ENCODE data around the gene SART1. TPM values are rescaled to one million over a fixed set of nuclear protein-coding genes. Genes with fewer than 3 reads are reported as not detected.

SART1 gene
- total RNA-seq, 1 donor from 2014 or later: 22.1 TPM

GRCh38 chr11:65965986-65966762, 4.6 kb downstream of the SART1 start:
- DNase-seq: no peak

- DNase-seq: no peak
These were observed 5.9 kb downstream of the SART1 start for GRCh38 chr11:65967329-65967934.

GRCh38 chr11:65968600-65969482, 7.3 kb downstream of the SART1 start:
- DNase-seq: no peak

- DNase-seq: no peak
These were observed 10.6 kb downstream of the SART1 start for GRCh38 chr11:65972116-65972515.

- DNase-seq: no peak
These were observed 12.0 kb downstream of the SART1 start for GRCh38 chr11:65973439-65974110.

GRCh38 chr11:65975771-65976170, 14.2 kb downstream of the SART1 start:
- DNase-seq: no peak

- no peak for DNase-seq
These were observed 15.0 kb downstream of the SART1 start for GRCh38 chr11:65976216-65977176.

GRCh38 chr11:65977621-65978390, 16.3 kb downstream of the SART1 start:
- DNase-seq: no peak

- DNase-seq: no peak
These were observed 17.1 kb downstream of the SART1 start for GRCh38 chr11:65978391-65979238.

- no peak for DNase-seq
These were observed 17.8 kb downstream of the SART1 start for GRCh38 chr11:65979261-65979759.

- DNase-seq: no peak
These were observed 19.7 kb downstream of the SART1 start for GRCh38 chr11:65981101-65981740.

GRCh38 chr11:65981972-65982823, 20.7 kb downstream of the SART1 start:
- no peak for DNase-seq

- DNase-seq: no peak
These were observed 21.5 kb downstream of the SART1 start for GRCh38 chr11:65982824-65983588.

- no peak for DNase-seq
These were observed 22.1 kb downstream of the SART1 start for GRCh38 chr11:65983589-65983987.

GRCh38 chr11:65987336-65987735, 25.8 kb downstream of the SART1 start:
- no peak for DNase-seq

GRCh38 chr11:65988791-65989592, 27.5 kb downstream of the SART1 start:
- peak; percentile 86 for DNase-seq
